Measurements from ENCODE around the gene SOCS6. TPM values are rescaled to one million over a fixed set of nuclear protein-coding genes. Genes with fewer than 3 reads are reported as not detected.
A peak's percentile ranks its signal among the peaks of the same experiment; 100 is the strongest.

Gene SOCS6
- total RNA-seq, 1 experiment from 2014 or later: 25.1 TPM

GRCh38 chr18:70321616-70322015, 32.8 kb downstream of the SOCS6 start:
- Histone ChIP-seq H3K4me1 (replicated peaks) (no peaks in the 10 kb centered on the region), H3K4me3 (no peak overlapping the region), H3K36me3 (peaks cover 20% of the 10 kb centered on the region), H3K27me3 (replicated peaks) (no peaks in the 10 kb centered on the region), H3K27ac (no peak overlapping the region), H3K9me3 (replicated peaks) (no peaks in the 10 kb centered on the region)
- DNase-seq (ENCODE audit: low read depth in 1 of 2, low spot score in 2 of 2): no peak

GRCh38 chr18:70322385-70322784, 33.5 kb downstream of the SOCS6 start:
- no peaks in the 10 kb centered on the region for H3K27me3 ChIP-seq (replicated peaks)

DNA sequence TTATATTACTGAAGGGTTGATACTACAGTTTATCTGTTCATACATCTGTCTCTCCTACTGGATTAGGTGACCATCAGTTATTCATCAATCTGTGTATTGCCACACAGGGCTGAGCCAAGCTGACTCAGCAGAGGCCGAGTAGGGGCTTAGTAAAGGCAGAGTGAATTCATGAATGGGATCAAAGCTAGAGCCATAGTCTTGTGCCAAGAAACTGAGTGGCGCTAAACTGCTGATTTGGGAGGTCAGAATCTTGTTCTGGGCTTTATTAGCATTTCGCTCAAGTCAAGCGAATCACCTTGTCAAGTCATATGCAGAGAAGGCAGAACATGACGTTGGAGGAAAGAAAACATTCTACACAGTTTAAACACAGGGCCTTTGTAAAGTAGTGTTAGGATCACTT, 34.1 kb downstream of the SOCS6 start:
- Histone ChIP-seq H3K27ac (no peak overlapping the region), H3K9me3 (replicated peaks) (no peaks in the 10 kb centered on the region), H3K27me3 (replicated peaks) (no peaks in the 10 kb centered on the region), H3K4me3 (no peak overlapping the region), H3K36me3 (peaks cover 25% of the 10 kb centered on the region), H3K4me1 (replicated peaks) (no peaks in the 10 kb centered on the region)
- no peak for DNase-seq (ENCODE audit: low read depth in 1 of 2, low spot score in 2 of 2)

More at GRCh38 chr18:70322385-70322784, 33.5 kb downstream of the SOCS6 start:
- Histone ChIP-seq H3K9me3 (replicated peaks) (no peaks in the 10 kb centered on the region), H3K4me3 (no peak overlapping the region), H3K27ac (no peak overlapping the region), H3K4me1 (replicated peaks) (no peaks in the 10 kb centered on the region), H3K36me3 (peaks cover 20% of the 10 kb centered on the region)
- no peak for DNase-seq (ENCODE audit: low read depth in 1 of 2, low spot score in 2 of 2)

GRCh38 chr18:70324897-70325296, 36.1 kb downstream of the SOCS6 start:
- Histone ChIP-seq H3K27me3 (replicated peaks) (no peaks in the 10 kb centered on the region), H3K4me3 (no peak overlapping the region), H3K36me3 (peaks cover 25% of the 10 kb centered on the region), H3K4me1 (replicated peaks) (no peaks in the 10 kb centered on the region), H3K27ac (no peak overlapping the region), H3K9me3 (replicated peaks) (no peaks in the 10 kb centered on the region)
- DNase-seq (ENCODE audit: low read depth in 1 of 2, low spot score in 2 of 2): no peak

- H3K27ac ChIP-seq: no peak overlapping the region
- H3K4me3 ChIP-seq: no peak overlapping the region
- H3K36me3 ChIP-seq: peaks cover 25% of the 10 kb centered on the region
- no peaks in the 10 kb centered on the region for H3K4me1 ChIP-seq (replicated peaks)
- H3K9me3 ChIP-seq (replicated peaks): no peaks in the 10 kb centered on the region
- H3K27me3 ChIP-seq (replicated peaks): no peaks in the 10 kb centered on the region
- DNase-seq (ENCODE audit: low read depth in 1 of 2, low spot score in 2 of 2): no peak
Measured at GRCh38 chr18:70326255-70326654, 37.4 kb downstream of the SOCS6 start.

DNA sequence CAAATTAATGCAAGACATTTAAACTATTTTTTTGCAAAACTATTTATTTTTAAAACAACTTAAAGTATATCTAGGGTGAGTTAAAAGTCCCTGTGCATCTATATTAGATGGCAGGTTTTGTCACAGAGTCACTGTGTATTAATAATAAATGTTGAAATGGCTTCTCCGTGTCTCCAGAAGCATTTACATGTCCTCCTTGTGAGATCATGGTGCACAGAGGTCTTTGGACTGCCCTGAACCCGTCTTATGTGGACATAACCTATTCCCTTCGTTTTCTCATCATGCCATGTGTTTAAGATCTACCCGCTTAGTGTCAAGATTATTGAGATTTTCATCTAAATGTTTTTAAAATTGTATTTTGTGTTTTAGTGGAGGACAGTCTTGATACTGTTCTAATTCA, 39.3 kb downstream of the SOCS6 start:
- peaks cover 25% of the 10 kb centered on the region for H3K36me3 ChIP-seq
- no peak overlapping the region for H3K27ac ChIP-seq
- H3K4me3 ChIP-seq: no peak overlapping the region
- peaks cover 6% of the 10 kb centered on the region for H3K4me1 ChIP-seq (replicated peaks)
- DNase-seq (ENCODE audit: low read depth in 1 of 2, low spot score in 2 of 2): no peak
- H3K27me3 ChIP-seq (replicated peaks): no peaks in the 10 kb centered on the region
- no peaks in the 10 kb centered on the region for H3K9me3 ChIP-seq (replicated peaks)

- Histone ChIP-seq H3K27me3 (replicated peaks) (no peaks in the 10 kb centered on the region), H3K4me3 (no peak overlapping the region), H3K36me3 (peaks cover 25% of the 10 kb centered on the region), H3K4me1 (replicated peaks) (peaks cover 15% of the 10 kb centered on the region), H3K27ac (no peak overlapping the region), H3K9me3 (replicated peaks) (0 out of 2 replicates have a peak, but pooled peaks cover 1% of the 10 kb centered on the region)
- no peak for DNase-seq (ENCODE audit: low read depth in 1 of 2, low spot score in 2 of 2)
Measured at GRCh38 chr18:70329071-70329470, 40.2 kb downstream of the SOCS6 start.

DNA sequence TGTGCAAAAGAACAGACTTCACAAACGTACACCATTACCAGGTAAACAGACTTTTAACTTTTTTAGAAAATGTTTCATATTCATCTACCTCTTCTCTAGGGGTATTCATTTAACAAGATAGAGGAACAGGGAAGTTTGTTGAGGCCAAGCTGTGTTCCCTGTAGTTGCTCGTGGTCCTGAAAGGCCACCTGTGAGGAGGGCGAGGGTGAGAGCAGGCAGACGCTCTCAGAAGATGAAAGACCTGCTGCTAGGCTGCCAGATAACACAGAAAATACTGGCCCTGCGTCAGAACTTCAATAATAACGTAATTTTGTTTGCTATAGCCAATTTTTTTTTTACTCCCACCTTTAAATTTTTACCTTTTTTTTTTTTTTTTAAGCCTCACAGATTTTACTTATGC, 42.0 kb downstream of the SOCS6 start:
- Histone ChIP-seq H3K9me3 (replicated peaks) (peaks cover 8% of the 10 kb centered on the region; the same call in 1 of the 2 replicates), H3K27me3 (replicated peaks) (no peaks in the 10 kb centered on the region), H3K4me3 (no peak overlapping the region), H3K4me1 (replicated peaks) (peaks cover 24% of the 10 kb centered on the region), H3K27ac (no peak overlapping the region), H3K36me3 (peaks cover 17% of the 10 kb centered on the region)
- no peak for DNase-seq (ENCODE audit: low read depth in 1 of 2, low spot score in 2 of 2)

DNA sequence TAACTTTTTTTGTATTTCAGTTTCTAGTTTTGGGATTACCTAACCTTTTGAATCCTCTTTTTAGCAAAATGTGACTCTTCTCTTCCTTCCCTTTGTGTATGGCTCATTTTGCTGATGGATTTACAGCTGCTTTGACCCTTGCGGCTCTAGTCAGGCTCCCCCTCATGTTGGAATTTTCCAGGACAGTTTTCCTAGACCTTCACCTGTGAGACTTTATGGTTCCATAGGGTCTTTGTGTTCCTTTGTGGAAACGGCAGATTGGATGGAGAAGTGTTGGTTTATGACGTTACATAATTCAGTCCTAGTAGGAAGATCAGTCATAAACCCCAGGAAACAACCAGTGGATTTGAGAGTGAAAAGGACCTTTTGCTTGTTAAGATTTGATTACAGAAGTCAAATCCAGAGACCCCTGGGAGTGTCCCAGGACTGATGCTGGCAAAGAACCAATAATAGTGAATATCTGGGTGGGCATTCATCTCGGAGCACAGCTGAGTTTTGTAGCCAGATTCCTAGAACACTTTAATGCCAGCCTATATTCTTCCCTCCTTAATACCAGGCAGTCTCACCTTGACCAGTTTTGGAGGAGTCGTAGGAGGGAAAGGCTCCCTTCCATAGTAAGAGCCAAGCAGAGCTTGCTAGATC, 42.7 kb downstream of the SOCS6 start:
- no peak overlapping the region for H3K27ac ChIP-seq
- peaks cover 8% of the 10 kb centered on the region; the same call in 1 of the 2 replicates for H3K9me3 ChIP-seq (replicated peaks)
- peaks cover 11% of the 10 kb centered on the region for H3K36me3 ChIP-seq
- H3K4me1 ChIP-seq (replicated peaks): peaks cover 31% of the 10 kb centered on the region
- no peak overlapping the region for H3K4me3 ChIP-seq
- H3K27me3 ChIP-seq (replicated peaks): no peaks in the 10 kb centered on the region
- DNase-seq (ENCODE audit: low read depth in 1 of 2, low spot score in 2 of 2): no peak

DNA sequence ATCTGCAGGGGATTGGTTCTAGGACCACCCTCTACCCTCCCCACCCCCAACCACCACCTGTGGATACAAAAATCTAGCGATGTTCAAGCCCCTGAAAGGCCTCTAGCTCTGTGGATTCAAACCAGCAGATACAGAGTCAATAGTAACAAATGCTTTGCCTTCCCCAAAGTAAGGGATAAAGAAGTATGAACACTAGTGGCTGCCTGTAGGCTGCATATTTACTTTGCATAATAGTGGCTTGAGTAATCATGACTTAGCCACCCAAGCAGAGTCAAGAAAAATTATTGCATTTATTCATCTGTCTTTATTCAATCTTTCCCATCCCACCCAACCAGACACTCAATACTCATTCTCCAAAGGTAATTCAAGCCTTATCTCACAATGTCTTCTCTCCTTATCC, 43.8 kb downstream of the SOCS6 start:
- DNase-seq (ENCODE audit: low read depth in 1 of 2, low spot score in 2 of 2): no peak
- H3K4me1 ChIP-seq (replicated peaks): peaks cover 43% of the 10 kb centered on the region
- H3K27ac ChIP-seq: peak overlapping the region; percentile 88
- H3K4me3 ChIP-seq: no peak overlapping the region
- H3K36me3 ChIP-seq: peaks cover 8% of the 10 kb centered on the region
- no peaks in the 10 kb centered on the region for H3K27me3 ChIP-seq (replicated peaks)
- peaks cover 8% of the 10 kb centered on the region; the same call in 1 of the 2 replicates for H3K9me3 ChIP-seq (replicated peaks)

- Histone ChIP-seq H3K4me3 (no peak overlapping the region), H3K27ac (peak overlapping the region; percentile 88), H3K27me3 (replicated peaks) (no peaks in the 10 kb centered on the region), H3K9me3 (replicated peaks) (peaks cover 8% of the 10 kb centered on the region; the same call in 1 of the 2 replicates), H3K4me1 (replicated peaks) (peaks cover 43% of the 10 kb centered on the region), H3K36me3 (peaks cover 6% of the 10 kb centered on the region)
- DNase-seq (ENCODE audit: low read depth in 1 of 2, low spot score in 2 of 2): no peak
Measured at GRCh38 chr18:70333316-70333715, 44.5 kb downstream of the SOCS6 start.

GRCh38 chr18:70333757-70334156, 44.9 kb downstream of the SOCS6 start:
- peaks cover 6% of the 10 kb centered on the region for H3K36me3 ChIP-seq
- DNase-seq (ENCODE audit: low read depth in 1 of 2, low spot score in 2 of 2): peak; percentile 69 to 77
- no peak overlapping the region for H3K4me3 ChIP-seq
- peaks cover 8% of the 10 kb centered on the region; the same call in 1 of the 2 replicates for H3K9me3 ChIP-seq (replicated peaks)
- no peaks in the 10 kb centered on the region for H3K27me3 ChIP-seq (replicated peaks)
- H3K27ac ChIP-seq: peak overlapping the region; percentile 88
- H3K4me1 ChIP-seq (replicated peaks): peaks cover 43% of the 10 kb centered on the region

- no peak for DNase-seq (ENCODE audit: low read depth in 1 of 2, low spot score in 2 of 2)
- Histone ChIP-seq H3K36me3 (peaks cover 6% of the 10 kb centered on the region), H3K9me3 (replicated peaks) (peaks cover 8% of the 10 kb centered on the region; the same call in 1 of the 2 replicates), H3K4me1 (replicated peaks) (peaks cover 43% of the 10 kb centered on the region), H3K27ac (peak overlapping the region; percentile 88), H3K27me3 (replicated peaks) (no peaks in the 10 kb centered on the region), H3K4me3 (no peak overlapping the region)
Measured at GRCh38 chr18:70334264-70334663, 45.4 kb downstream of the SOCS6 start.

- no peak for DNase-seq (ENCODE audit: low read depth in 1 of 2, low spot score in 2 of 2)
Measured at GRCh38 chr18:70334728-70335329, 46.0 kb downstream of the SOCS6 start.

More at GRCh38 chr18:70334728-70335329, 46.0 kb downstream of the SOCS6 start:
- Histone ChIP-seq H3K27me3 (replicated peaks) (no peaks in the 10 kb centered on the region), H3K36me3 (peaks cover 6% of the 10 kb centered on the region), H3K27ac (peak overlapping the region; percentile 88), H3K9me3 (replicated peaks) (peaks cover 8% of the 10 kb centered on the region; the same call in 1 of the 2 replicates), H3K4me3 (no peak overlapping the region), H3K4me1 (replicated peaks) (peaks cover 43% of the 10 kb centered on the region)

All from SJSA1 (cell line).